Lower leg skin (tissue), 4 donors: ENCODE measurements around the gene NFASC. TPM values are rescaled to one million over a fixed set of nuclear protein-coding genes. Genes with fewer than 3 reads are reported as not detected.

Experiments used
- DNase-seq, 2 donors: peaks; one replicate each; pipeline ENCODE4 v3.0.0-alpha.2; 2019; ENCODE audit warnings: low spot score in 2 of 2
- H3K4me3 ChIP-seq: fragments of 200-600 bp; sonication (generic); 2 replicates; pipeline ENCODE4 v1.5.1; 2017; ENCODE audit warnings: mild to moderate bottlenecking, low read depth; ENCODE audit not compliant: poor library complexity, severe bottlenecking
- CTCF ChIP-seq, 3 donors: fragments of 450-650 bp; IDR thresholded peaks; one replicate each; pipeline ENCODE4 v1.5.1; 2016; ENCODE audit warnings: antibody characterized with exemption in 3 of 3, mild to moderate bottlenecking in 3 of 3, moderate library complexity in 2 of 3
- POLR2A ChIP-seq, 2 donors: fragments of 450-650 bp; IDR thresholded peaks; one replicate each; pipeline ENCODE4 v1.6.1; 2016 to 2017; ENCODE audit warnings: antibody characterized with exemption in 2 of 2, mild to moderate bottlenecking in 1 of 2, moderate library complexity in 1 of 2
- WGBS, 2 donors: methylation state at CpG; one replicate each; pipeline ENCODE4 v1.1.5; 2018; 5-methylcytosine and 5-hydroxymethylcytosine counted together
- intact Hi-C: fragments of 100-400 bp; cut with DNase I; formaldehyde crosslinking; loops from one replicate; pipeline ENCODE4 v1.15.0; 2023; ENCODE audit warnings: low total_unique reads
- total RNA-seq, 4 donors: library from RNA; depleted of rRNA; stranded (reverse); fragments of >200 nt; gene quantifications; one replicate each; pipeline ENCODE4 v1.1.0, GENCODE V29; 2016

The NFASC gene
- total RNA-seq, 4 donors from 2014 or later = 10.2 to 17.2 (median 14.2) TPM

GRCh38 chr1:204959836-204960235 is 89.2 kb downstream of the NFASC start:
- no peak for TF ChIP-seq CTCF (IDR thresholded peaks at IDR 0.05)
- no peak for TF ChIP-seq POLR2A (IDR thresholded peaks at IDR 0.05)
- intact Hi-C loops = no loop called here
- WGBS, 2 donors = 80 to 85% methylated on average over 2 of the region's 2 CpGs
- H3K4me3 ChIP-seq = no peak overlapping the region
- DNase-seq = no peak

- no peak for TF ChIP-seq CTCF (IDR thresholded peaks at IDR 0.05)
- no peak for TF ChIP-seq POLR2A (IDR thresholded peaks at IDR 0.05)
- intact Hi-C loops = no loop called here
- WGBS, 2 donors = 68 to 69% methylated on average over 8 of the region's 8 CpGs
- no peak overlapping the region for H3K4me3 ChIP-seq
- no peak for DNase-seq
Observed at GRCh38 chr1:204960306-204961125, 89.9 kb downstream of the NFASC start.

GRCh38 chr1:204961765-204962419 is 91.2 kb downstream of the NFASC start:
- WGBS, 2 donors = 63 to 73% methylated on average over 8 of the region's 8 CpGs
- no peak for DNase-seq
- no peak overlapping the region for H3K4me3 ChIP-seq
- TF ChIP-seq POLR2A (IDR thresholded peaks at IDR 0.05) = no peak
- no peak for TF ChIP-seq CTCF (IDR thresholded peaks at IDR 0.05)
- intact Hi-C loops = no loop called here

GRCh38 chr1:204962742-204963632 is 92.3 kb downstream of the NFASC start:
- TF ChIP-seq POLR2A (IDR thresholded peaks at IDR 0.05) (no peak), CTCF (IDR thresholded peaks at IDR 0.05) (no peak)
- no peak for DNase-seq
- intact Hi-C loops = no loop called here
- no peak overlapping the region for H3K4me3 ChIP-seq
- 86 to 89% methylated on average over 6 of the region's 6 CpGs for WGBS, 2 donors

- intact Hi-C loops = no loop called here
- no peak for DNase-seq
- TF ChIP-seq CTCF (IDR thresholded peaks at IDR 0.05) = no peak
- TF ChIP-seq POLR2A (IDR thresholded peaks at IDR 0.05) = no peak
- no peak overlapping the region for H3K4me3 ChIP-seq
- WGBS, 2 donors = 57 to 66% methylated on average over 6 of the region's 6 CpGs
Observed at GRCh38 chr1:204967451-204967850, 96.8 kb downstream of the NFASC start.
